GM12872 (cell line): Measurements from ENCODE around the gene AFAP1.

Experiments
- TF ChIP-seq, protein P1 (sequence below): IDR thresholded peaks from 3 replicates; pipeline ENCODE4 v1.5.1; 2011; ENCODE audit warnings: low read depth, mild to moderate bottlenecking, low read length, moderate library complexity; ENCODE audit not compliant: insufficient read depth

The AFAP1 gene

DNA sequence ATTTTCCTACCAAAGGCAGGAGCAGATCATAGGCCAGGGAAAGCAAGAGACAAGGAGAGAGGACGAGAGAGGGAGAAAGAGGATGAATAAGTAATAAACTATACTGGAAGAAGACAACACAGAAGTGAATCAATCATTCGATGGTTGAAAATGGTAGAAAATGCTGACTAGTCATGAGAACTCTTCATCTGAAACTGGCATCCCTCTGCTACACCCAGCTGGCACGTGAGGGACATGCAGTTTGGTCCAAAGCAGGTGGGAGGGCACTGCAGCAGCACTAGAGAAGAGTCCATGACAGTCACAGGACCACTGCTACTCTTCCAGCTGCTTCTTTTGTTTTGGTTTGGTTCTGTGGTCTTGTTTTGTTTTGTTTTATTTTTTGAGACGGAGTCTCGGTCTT, 74.1 kb downstream of the AFAP1 start:
- TF ChIP-seq, protein P1, sequence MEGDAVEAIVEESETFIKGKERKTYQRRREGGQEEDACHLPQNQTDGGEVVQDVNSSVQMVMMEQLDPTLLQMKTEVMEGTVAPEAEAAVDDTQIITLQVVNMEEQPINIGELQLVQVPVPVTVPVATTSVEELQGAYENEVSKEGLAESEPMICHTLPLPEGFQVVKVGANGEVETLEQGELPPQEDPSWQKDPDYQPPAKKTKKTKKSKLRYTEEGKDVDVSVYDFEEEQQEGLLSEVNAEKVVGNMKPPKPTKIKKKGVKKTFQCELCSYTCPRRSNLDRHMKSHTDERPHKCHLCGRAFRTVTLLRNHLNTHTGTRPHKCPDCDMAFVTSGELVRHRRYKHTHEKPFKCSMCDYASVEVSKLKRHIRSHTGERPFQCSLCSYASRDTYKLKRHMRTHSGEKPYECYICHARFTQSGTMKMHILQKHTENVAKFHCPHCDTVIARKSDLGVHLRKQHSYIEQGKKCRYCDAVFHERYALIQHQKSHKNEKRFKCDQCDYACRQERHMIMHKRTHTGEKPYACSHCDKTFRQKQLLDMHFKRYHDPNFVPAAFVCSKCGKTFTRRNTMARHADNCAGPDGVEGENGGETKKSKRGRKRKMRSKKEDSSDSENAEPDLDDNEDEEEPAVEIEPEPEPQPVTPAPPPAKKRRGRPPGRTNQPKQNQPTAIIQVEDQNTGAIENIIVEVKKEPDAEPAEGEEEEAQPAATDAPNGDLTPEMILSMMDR: no peak

DNA sequence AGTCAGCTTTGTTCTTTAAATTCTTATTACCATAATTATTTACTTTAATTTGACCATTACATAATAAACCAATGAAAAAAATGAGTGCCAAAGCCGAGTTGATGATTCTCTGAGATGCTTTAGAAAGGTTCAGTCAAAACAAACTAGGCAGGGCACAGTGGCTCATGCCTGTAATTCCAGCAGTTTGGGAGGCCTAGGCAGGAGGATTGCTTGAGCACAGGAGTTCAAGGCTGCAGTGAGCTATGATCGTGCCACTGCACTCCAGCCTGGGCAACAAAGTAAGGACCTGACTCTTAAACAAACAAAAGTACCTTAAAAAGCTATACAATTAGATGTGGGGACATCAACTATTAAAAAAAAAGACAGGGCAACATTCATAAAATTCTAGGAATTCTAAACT, 75.0 kb downstream of the AFAP1 start:
- TF ChIP-seq, protein P1: no peak

DNA sequence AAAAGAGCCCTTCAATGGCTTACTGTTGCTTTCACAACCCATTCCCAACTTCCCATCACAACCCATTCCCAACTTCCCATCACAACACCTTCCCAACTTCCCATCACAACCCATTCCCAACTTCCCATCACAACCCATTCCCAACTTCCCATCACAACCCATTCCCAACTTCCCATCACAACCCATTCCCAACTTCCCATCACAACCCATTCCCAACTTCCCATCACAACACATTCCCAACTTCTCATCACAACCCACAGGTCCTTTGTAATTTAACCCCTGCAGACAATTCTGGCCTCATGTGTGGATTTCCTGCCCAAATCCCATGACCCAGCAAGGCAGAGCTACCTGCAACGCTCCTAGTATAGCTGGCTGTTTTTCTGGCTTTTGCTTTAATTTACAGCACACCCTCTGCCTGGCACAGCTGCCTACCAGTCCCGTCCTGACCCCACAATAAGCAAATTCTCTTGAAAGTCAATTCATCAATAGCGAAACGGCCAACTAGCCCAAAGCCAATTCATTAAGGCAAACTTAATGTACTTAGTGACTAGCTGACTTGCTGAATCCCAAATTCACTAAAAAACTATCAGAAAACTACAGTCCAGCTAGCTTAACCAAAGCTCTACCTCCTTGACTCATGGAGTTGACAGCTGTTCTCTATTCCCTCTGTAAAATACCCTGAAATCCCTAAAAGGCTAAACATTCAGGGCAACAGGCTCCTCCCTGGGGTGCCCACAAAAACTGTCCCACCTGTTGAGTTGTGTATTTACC, 75.6 kb downstream of the AFAP1 start:
- TF ChIP-seq, protein P1: no peak

DNA sequence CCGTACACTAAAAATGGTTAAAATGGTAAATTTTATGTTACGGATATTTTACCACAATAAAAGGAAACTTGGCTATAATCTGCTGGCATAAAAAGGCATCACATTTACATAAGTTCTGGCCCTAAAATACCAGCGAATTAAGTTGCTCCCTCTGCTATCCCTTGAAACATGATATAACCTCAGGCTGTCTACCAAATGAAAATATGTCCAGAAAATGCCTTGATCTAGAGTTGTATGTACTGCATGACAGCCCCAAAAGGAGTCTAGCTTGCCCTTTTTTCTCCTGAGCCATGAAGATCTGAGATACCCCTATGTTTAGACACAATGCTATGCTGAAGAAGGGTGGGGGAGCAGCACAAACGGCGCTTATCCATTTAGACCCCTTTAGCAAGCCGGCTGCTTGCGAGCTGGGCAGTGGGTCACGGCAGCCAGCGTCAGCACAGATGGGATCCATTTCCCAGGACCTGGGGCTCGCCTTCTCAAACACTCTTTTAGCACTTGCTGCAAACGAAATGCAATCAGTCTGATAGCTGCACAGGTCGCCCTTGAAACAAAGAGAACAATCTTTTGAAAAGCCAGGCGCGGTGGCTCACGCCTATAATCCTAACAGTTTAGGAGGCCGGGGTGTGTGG, 77.0 kb downstream of the AFAP1 start:
- TF ChIP-seq, protein P1: no peak

DNA sequence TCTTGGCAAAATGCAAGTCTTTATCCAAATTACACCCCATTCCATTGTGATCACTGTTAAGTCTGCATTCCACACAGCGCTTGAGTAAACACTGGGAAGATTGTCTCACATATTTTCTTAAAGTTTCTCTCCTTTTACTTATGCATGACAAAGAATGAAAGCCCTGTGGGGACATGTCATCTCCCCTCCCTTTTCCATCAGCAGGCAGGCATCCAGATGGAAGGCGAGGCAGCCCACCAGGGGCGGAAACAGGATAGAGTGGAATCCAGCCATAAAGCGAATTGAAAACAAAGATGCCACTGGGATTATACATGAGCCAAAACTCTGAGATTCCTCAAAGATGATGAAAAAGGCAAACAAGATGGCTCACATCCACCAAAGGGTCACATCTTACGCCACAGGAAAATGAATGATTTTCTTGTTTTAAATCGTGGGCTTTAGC, 78.2 kb downstream of the AFAP1 start:
- TF ChIP-seq, protein P1: no peak

DNA sequence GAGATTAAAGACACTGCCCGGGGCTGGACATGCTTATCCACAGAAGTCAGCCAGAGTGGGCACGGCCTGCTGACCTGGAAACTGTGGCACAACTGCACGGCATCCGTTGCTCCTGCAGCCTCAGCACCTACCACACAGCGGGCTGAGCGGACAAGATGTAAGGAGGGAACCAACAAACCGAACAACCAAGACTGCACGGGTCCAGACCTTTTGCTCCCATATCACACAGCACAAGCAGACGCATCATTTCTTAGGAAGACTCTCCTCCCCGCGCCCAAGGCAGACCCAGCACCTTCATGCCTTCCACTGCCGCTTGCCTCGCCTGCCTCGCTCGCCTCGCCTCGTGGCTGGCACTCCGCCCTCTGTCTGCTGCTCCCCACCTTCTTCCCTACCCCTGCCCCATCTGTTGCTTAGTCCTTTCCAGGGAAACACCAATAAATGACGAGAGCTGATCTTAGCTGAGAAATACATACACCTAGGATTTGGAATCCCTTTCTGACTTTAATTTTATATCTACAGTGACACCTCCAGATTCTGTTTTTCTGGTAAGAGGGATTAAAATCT, 79.0 kb downstream of the AFAP1 start:
- TF ChIP-seq, protein P1: no peak

DNA sequence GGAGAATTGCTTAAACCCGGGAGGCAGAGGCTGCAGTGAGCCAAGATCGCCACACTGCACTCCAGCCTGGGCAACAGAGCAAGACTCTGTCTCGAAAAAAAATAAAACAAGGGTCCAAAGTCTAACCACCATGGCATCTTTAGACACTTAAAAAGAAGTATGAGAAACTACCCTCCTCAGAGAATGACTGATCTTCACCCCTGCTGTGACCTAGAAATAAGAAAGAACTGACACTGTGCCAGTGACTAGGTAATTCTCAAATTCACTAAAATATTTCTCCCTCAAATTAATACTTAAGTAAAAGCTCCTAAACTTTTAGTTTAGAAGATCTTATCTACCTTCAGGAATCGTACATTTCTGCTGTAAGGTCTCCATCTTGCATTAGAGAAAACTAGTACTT, 80.3 kb downstream of the AFAP1 start:
- TF ChIP-seq, protein P1: no peak
